Mucosa of rectum (tissue), 2 donors: ENCODE results near the gene PKN3.

Experiments used
- H3K27ac ChIP-seq, 2 donors: one replicate each; pipeline ENCODE4 v1.7.0; 2013; ENCODE audit warnings: inconsistent platforms in 2 of 2, low read depth in 2 of 2, low read length in 2 of 2
- H3K27me3 ChIP-seq, 2 donors: one replicate each; pipeline ENCODE4 v1.7.0; 2013; ENCODE audit warnings: low read length in 2 of 2; ENCODE audit not compliant: control insufficient read depth in 2 of 2, insufficient read depth in 2 of 2
- H3K36me3 ChIP-seq, 2 donors: one replicate each; pipeline ENCODE4 v1.7.0; 2013; ENCODE audit warnings: low read length in 2 of 2; ENCODE audit not compliant: control insufficient read depth in 2 of 2, insufficient read depth in 2 of 2
- H3K4me1 ChIP-seq, 2 donors: one replicate each; pipeline ENCODE4 v1.7.0; 2013; ENCODE audit warnings: low read length in 2 of 2, mild to moderate bottlenecking in 1 of 2; ENCODE audit not compliant: control insufficient read depth in 2 of 2, insufficient read depth in 2 of 2
- H3K4me3 ChIP-seq, 2 donors: one replicate each; pipeline ENCODE4 v1.7.0; 2013; ENCODE audit warnings: low read length in 2 of 2
- H3K9ac ChIP-seq, 2 donors: one replicate each; pipeline ENCODE4 v1.7.0; 2013; ENCODE audit warnings: low read length in 2 of 2, low read depth in 1 of 2, mild to moderate bottlenecking in 1 of 2
- H3K9me3 ChIP-seq, 2 donors: one replicate each; pipeline ENCODE4 v1.7.0; 2013; ENCODE audit warnings: low read length in 2 of 2; ENCODE audit not compliant: control insufficient read depth in 2 of 2
- donor health status: healthy.
- donor health status: Normal muscosa, but diverticular disease.

PKN3 gene

GRCh38 chr9:128765499-128765898, 63.2 kb downstream of the PKN3 start:
- Histone ChIP-seq H3K27ac (no peak overlapping the region), H3K9me3 (no peaks in the 10 kb centered on the region), H3K9ac (no peak overlapping the region), H3K4me3 (no peak overlapping the region), H3K27me3 (no peaks in the 10 kb centered on the region), H3K36me3 (peaks cover 3 to 13% of the 10 kb centered on the region in 2 donors), H3K4me1 (peaks cover 3 to 6% of the 10 kb centered on the region in 2 donors)

- Histone ChIP-seq H3K9me3 (no peaks in the 10 kb centered on the region), H3K27ac (no peak overlapping the region), H3K36me3 (peaks cover 3 to 13% of the 10 kb centered on the region in 2 donors), H3K4me3 (no peak overlapping the region), H3K9ac (no peak overlapping the region), H3K27me3 (no peaks in the 10 kb centered on the region), H3K4me1 (peaks cover 13 to 15% of the 10 kb centered on the region in 2 donors)
These were observed 66.3 kb downstream of the PKN3 start for GRCh38 chr9:128768606-128769005.
